Measurements from ENCODE around the gene GRIA3.
"Not testable (repeated sequence)": the region's sequence is repeated elsewhere in the genome, so short reads cannot be mapped to it uniquely, and the experiment has no call there.

DNA sequence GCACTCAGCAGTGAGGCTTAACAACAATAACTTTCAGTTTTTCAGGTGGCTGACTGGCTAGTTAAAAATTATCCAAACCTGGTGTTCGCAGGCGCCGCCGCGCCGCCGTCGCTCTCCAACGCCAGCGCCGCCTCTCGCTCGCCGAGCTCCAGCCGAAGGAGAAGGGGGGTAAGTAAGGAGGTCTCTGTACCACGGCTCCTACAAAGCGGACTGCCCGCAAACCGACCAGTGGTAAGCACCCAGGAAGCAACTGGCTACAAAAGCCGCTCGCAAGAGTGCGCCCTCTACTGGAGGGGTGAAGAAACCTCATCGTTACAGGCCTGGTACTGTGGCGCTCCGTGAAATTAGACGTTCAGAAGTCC, 330.2 kb downstream of the GRIA3 start:
- TF ChIP-seq, protein P1, sequence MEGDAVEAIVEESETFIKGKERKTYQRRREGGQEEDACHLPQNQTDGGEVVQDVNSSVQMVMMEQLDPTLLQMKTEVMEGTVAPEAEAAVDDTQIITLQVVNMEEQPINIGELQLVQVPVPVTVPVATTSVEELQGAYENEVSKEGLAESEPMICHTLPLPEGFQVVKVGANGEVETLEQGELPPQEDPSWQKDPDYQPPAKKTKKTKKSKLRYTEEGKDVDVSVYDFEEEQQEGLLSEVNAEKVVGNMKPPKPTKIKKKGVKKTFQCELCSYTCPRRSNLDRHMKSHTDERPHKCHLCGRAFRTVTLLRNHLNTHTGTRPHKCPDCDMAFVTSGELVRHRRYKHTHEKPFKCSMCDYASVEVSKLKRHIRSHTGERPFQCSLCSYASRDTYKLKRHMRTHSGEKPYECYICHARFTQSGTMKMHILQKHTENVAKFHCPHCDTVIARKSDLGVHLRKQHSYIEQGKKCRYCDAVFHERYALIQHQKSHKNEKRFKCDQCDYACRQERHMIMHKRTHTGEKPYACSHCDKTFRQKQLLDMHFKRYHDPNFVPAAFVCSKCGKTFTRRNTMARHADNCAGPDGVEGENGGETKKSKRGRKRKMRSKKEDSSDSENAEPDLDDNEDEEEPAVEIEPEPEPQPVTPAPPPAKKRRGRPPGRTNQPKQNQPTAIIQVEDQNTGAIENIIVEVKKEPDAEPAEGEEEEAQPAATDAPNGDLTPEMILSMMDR (IDR thresholded peaks at IDR 0.05 in 8 of 11, conservative IDR thresholded peaks at IDR 0.05 in 3 of 11) = not testable (repeated sequence)
- not testable (repeated sequence) for TF ChIP-seq POLR2A (IDR thresholded peaks at IDR 0.05)
